Skeletal muscle cell (primary cell): ENCODE data around the gene CYP2E1.
A peak's percentile ranks its signal among the peaks of the same experiment; 100 is the strongest.
"Not testable (repeated sequence)": the region's sequence is repeated elsewhere in the genome, so short reads cannot be mapped to it uniquely, and the experiment has no call there.

Source experiments
- DNase-seq: peaks from one replicate; pipeline ENCODE4 v3.0.0-alpha.2; 2010; ENCODE audit warnings: low read depth
- H3K4me3 ChIP-seq: 2 replicates; pipeline ENCODE4 v1.5.1; 2011; ENCODE audit warnings: low read depth, mild to moderate bottlenecking, control low read depth, low read length, moderate library complexity

Gene CYP2E1

DNA sequence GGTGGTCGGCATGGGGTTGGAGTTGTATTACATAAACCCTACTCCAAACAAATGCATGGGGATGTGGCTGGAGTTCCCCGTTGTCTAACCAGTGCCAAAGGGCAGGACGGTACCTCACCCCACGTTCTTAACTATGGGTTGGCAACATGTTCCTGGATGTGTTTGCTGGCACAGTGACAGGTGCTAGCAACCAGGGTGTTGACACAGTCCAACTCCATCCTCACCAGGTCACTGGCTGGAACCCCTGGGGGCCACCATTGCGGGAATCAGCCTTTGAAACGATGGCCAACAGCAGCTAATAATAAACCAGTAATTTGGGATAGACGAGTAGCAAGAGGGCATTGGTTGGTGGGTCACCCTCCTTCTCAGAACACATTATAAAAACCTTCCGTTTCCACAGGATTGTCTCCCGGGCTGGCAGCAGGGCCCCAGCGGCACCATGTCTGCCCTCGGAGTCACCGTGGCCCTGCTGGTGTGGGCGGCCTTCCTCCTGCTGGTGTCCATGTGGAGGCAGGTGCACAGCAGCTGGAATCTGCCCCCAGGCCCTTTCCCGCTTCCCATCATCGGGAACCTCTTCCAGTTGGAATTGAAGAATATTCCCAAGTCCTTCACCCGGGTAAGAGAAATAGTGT lies at the start of gene CYP2E1:
TSS of gene CYP2E1 (plus strand) at position 407 of the 632 bp plus-strand sequence. CDS start at position 440, 33 bp downstream.
- no peak within 1 kb of the TSS for H3K4me3 ChIP-seq

DNA sequence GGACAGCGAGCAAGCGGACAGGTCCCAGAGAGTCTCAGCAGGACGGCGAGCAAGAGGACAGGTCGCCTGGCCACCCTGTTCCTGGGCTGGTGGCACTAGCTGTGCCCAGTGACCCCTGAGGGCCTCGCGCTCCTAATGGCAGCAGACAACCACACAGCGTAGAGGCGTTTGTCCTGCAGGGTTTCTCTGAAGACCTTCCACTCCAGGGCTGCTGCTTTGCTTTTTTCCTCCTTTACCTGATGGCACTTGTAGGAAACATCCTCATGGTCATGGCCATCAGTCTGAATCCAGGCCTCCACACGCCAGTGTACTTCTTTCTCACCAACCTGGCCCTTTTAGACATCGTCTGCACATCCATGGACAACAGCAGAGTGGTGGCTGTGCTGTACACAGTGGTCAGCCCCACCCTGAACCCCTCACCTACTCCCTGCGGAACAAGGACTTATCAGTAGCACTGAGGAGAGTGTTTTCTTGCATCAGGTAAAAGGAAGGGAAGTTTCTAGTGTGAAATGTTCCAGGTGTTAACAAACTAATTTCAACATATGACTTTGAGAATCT lies 46.0 kb upstream of the CYP2E1 start:
- H3K4me3 ChIP-seq: no peak overlapping the region
- DNase-seq: no peak

More for the DNA sequence above, at the start of gene CYP2E1:
- DNase-seq: no peak

DNA sequence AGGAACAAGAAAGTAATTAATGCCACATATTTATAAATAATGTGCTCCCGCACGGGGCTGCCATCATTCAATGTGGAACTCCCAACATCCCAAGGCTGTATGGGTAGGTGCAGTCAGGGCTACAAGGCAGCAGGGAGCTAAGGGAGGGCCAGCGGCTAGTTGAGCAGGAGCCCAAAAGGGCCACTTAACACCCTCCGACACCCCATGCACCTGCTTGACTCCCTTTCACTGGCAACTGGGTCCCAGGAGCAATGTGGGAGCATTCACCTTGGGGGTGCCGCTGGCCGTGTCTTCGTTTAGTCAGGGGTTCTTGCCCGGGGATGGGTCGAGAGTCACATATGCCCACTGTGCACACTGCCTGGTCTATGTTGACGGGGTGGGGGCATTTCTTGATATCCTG lies 45.5 kb upstream of the CYP2E1 start:
- no peak overlapping the region for H3K4me3 ChIP-seq
- DNase-seq: no peak

DNA sequence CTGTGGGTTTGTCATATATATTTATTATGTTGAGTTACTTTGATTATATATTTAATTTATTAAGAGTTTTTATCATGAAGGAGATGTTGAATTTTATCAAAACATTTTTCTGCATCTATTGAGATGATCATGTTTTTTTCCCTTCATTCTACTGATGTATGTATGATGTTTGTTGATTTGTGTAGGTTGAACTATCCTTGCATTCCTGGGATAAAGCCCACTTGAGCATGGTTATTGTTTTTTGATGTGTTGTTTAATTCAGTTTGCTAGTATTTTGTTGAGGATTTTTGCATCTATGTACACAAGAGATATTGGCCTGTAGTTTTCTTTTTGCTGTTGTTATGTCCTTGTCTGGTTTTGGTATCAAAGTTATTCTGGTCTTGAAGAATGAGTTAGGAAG lies 42.3 kb upstream of the CYP2E1 start:
- no peak for DNase-seq
- H3K4me3 ChIP-seq: no peak overlapping the region

DNA sequence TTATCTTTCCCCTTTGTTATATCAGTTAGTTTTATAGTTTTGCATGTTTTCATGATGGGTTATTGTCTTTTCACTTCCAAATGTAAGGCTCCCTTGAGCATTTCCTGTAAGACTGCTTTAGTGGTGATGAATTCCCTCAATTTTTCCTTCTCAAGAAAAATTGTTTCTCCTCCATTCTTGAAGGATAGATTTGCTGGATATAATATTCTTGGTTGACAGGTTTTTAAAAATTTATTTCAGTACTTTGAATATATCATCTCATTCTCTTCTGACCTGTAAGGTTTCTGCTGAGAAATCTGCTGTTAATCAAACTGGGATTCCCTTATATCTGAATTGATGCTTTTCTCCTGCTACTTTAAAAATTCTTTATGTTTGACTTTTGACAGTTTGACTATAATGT lies 40.1 kb upstream of the CYP2E1 start:
- no peak overlapping the region for H3K4me3 ChIP-seq
- no peak for DNase-seq

DNA sequence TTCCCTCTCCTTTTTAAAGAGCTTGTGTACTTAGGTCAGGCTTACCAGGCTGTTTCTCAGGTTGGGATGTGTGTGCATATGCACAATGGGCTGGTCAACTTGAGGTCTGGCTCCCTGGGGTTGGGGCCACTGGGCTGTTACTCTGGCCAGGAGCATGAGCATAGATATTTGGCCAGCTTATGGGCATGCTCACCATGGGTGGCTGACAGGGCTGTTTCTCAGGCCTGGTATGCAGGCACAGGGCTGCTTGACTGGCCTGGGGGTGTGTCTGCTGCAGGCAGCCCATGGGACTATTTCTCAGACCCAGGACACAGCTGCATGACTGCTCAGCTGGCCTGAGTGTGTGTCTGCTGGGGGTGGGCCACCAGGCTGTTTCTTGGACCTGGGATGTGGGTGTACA lies 38.8 kb upstream of the CYP2E1 start:
- no peak for DNase-seq
- no peak overlapping the region for H3K4me3 ChIP-seq

DNA sequence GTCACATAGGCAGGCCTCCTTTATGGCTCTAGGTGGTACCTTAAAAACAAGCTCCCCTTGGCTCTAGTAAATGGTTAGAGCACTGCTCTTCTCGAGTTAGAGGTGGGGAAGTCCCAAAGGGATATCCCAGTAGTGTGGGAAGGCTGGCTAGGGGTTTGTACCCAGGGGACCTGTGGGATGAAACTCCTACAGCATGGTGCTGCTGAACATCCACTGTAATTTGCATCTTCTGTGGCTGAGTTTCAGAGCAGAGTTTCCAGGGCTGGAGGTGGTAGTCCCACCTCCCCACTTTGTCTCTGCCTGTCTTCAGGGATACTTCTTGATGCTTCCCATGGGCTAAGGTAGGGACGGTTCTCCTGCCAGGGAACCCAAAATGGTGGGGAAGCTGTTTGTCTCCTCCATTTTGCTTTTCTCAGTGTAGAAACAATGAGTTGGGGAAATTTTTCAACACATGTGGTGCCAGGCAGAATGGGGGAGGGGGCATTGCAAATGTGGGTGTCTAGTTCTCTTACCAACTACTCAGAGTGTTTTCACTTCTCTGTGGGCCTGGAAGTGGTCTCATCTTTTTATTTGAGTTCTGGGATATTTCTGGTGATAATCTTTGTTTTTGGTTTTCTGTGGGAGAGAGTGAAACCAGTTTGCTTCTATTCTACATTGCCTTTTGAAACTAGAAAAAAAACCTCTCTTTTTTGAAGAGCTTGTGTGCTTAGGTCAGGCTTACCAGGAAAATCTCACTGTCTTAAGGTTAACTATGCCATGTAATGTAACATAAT lies 37.2 kb upstream of the CYP2E1 start:
- no peak for DNase-seq
- no peak overlapping the region for H3K4me3 ChIP-seq

DNA sequence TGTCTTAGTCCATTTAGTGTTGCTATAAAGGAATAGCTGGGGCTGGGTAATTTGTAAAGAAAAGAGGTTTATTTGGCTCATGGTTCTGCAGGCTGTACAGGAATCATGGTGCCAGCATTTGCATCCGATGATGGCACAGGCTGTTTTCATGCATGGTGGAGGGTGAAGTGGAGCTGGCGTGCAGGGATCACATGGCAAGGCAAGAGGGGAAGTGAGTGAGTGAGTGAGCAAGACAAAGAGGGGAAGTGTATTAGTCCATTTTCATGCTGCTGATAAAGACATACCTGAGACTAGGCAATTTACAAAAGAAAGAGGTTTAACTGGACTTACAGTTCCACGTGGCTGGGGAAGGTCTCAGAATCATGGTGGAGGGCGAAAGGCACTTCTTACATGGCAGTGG lies 33.6 kb upstream of the CYP2E1 start:
- DNase-seq, H3K4me3 ChIP-seq: not testable (repeated sequence)

DNA sequence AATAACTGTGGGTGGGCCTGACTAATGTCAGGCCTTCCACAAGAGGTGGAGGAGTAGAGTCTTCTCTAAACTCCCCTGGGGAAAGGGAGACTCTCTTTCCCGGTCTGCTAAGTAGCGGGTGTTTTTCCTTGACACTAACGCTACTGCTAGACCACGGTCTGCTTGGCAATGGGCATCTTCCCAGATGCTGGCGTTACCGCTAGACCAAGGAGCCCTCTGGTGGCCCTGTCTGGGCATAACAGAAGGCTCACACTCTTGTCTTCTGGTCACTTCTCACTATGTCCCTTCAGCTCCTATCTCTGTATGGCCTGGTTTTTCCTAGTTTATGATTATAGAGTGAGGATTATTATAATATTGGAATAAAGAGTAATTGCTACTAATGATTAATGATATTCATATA lies 29.8 kb upstream of the CYP2E1 start:
- H3K4me3 ChIP-seq, DNase-seq: not testable (repeated sequence)

DNA sequence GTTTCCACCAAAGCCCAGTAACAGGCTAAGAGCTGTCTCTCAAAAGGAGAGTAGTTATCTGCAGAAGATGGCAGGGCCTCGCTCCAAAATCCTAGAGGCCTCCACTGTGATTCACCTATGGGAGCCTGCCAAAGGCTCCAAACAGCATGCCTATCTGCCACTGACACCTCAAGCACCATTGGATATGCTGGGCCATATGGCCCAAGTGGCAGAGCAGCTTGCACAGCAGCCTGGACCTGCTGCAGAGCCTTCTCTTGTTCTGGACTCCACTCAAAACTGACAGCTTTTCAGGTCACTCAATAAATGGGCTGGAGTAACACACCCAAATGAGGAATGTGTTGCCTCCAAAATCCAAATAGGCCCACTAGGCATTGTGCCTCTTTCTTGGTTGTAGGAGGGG lies 28.0 kb upstream of the CYP2E1 start:
- H3K4me3 ChIP-seq, DNase-seq: not testable (repeated sequence)

DNA sequence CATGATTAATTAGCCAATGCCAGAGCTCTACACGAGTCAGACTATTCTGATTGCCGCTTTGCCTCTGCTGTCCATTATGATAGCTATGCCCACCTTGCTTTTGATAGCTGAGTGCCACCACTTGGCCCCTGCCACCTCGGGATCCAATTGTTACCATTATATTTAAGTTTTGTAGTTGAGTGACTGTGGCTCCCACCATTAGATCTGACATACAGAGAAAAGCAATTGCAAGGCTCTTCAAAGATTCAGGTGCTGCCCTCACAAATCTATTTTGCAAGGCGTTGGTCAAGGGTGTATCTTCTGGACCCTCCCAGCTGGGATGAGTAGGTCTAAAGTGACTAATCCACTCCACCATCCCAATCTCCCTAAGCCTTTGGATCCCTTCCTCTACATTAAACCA lies 26.3 kb upstream of the CYP2E1 start:
- DNase-seq, H3K4me3 ChIP-seq: not testable (repeated sequence)

DNA sequence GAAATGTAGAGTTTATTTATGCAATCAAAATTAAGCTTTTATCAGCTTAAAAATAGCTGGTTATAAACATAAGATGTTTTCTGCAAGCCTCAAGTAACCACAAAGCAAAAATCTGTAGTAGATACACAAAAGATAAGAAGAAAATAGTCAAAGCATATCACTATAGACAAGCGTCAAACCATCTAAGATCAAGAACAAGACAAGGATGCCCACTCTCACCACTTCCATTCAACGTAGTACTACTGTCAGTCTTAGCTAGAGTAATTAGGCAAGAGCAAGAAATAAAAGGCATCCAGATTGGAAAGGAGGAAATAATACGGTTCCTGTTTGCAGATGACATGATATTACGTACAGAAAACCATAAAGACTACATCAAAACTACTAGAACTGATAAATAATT lies 17.5 kb upstream of the CYP2E1 start:
- DNase-seq: no peak
- H3K4me3 ChIP-seq: no peak overlapping the region

DNA sequence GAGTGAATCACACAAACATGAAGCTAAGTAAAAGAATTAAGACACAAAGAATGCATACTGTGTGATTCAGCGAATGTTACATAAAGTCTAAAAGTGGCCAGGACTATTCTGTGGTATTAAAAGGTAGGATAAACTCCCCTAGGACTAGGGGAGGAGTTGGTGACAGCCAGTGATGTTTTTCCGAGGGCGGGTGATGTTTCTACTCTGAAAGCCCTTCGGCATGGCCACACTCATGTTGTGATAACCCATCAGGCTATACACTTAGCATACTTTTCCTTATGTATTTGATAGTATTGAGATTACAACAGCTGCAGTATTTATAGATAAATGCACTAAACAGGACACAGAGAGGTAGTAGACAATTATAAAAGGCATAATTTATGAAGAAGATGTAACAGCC lies 15.8 kb upstream of the CYP2E1 start:
- DNase-seq: no peak
- H3K4me3 ChIP-seq: no peak overlapping the region

DNA sequence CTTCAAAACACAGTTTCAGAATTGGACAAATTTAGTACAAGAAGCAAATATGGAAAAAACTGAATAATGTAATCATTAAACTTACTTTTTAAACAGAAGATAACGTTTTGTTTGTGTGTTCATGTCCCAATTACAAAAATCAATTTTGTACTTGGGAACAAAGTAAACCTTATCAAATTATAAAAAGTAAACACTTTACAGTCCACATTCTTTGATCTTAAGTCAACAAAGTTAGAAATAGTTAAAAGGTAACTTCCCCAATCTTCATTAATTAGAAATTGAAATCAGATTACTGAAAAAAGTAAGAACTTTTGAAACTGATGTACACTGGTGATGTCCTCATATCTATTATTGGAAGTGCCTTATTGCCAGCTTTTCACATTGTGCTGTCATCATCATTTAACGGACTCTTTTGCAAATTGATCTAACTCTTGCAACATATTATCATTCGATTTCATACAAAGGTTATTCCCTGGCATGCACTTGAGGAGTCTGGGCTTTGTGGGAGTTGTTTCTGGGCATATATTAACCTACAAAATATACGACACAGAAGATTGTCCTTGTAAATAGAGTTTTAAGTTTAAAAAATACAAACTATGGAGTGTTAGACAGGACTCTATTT lies 15.1 kb upstream of the CYP2E1 start:
- H3K4me3 ChIP-seq: no peak overlapping the region

DNA sequence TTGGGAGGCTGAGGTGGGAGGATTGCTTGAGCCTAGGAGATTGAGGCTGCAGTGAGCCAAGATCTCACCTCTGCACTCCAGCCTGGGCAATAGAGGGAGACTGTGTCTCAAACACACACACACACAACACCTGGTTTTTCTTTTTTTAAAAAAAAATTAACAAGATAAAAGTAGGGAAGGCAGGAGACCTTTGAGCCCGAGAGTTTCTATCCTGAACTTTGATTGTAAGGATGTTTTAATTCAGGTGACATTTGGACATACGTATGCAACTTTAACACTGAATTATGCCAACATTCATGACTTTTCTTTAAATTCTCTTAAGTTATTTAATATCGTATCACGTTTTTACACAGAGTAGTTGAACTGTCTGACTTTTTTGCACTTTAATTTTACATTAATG lies 11.7 kb upstream of the CYP2E1 start:
- H3K4me3 ChIP-seq: no peak overlapping the region
- no peak for DNase-seq

More for the DNA sequence above, 15.1 kb upstream of the CYP2E1 start:
- DNase-seq: no peak

DNA sequence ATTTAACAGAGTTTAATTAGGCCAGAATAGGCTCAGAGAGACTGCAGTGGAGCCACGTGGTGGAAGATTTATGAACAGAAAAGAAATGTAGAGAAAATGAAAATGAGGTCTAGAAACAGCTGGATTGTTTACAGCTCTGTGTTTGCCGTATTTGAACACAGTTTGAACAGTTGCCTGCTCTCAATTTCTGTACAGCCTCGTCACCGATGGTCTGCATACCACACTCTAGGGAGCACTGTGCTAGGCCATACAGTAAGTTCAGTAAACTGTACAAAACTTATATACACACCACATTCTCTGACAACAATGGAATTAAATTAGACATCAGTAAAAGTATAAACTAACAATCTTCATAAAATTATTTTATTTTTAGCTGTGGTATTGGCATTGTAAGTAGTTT lies 11.1 kb upstream of the CYP2E1 start:
- H3K4me3 ChIP-seq: no peak overlapping the region

DNA sequence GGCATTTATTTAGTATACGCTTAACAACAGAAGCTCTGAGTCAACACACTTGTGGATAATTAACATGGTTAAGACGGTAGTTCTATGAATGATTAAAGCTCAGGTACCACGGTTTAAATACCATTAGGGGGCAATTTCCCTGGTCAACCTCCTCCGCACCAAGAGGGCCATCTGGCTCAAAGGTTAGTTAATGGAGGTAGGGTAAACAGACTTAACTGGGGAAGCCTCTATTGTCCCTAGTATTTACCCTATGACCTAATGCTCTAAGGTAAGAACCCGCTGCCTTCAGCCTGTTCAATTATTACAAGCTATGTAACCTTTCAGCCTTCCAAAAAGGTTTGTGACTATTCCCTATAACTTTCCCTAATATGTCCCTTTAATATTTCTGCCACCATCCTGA lies 8.6 kb upstream of the CYP2E1 start:
- not testable (repeated sequence) for DNase-seq

More for the DNA sequence above, 11.1 kb upstream of the CYP2E1 start:
- DNase-seq: no peak

DNA sequence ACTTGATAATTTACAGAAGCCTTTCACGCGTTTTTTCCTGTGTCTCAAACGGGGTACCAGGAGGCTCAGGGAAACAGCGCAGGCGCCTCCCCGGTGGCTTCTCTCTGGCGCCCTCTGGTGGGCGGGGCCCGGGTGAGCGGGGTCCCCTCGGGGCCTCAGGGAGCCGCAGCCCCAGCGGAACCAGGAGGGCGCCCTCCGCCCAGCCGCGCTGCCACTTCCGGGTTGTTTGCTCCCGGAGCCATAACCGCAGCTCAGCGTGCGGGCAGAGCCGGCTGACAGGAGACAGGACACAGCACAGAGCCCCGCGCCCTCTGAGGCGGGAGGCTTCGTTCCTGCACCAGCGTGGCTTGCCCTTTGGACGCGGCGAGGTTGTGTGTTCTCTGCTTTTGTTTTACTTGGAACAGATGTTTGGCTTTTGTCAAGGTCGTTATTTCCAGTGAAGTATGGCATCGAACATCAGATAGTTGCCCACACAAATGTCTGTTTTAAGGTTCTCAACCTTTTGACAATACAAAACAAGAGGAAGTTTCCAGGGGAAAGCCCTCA lies 6.9 kb upstream of the CYP2E1 start:
- peak overlapping the region; percentile 35 for H3K4me3 ChIP-seq
- no peak for DNase-seq

More for the DNA sequence above, 8.6 kb upstream of the CYP2E1 start:
- H3K4me3 ChIP-seq: not testable (repeated sequence)

DNA sequence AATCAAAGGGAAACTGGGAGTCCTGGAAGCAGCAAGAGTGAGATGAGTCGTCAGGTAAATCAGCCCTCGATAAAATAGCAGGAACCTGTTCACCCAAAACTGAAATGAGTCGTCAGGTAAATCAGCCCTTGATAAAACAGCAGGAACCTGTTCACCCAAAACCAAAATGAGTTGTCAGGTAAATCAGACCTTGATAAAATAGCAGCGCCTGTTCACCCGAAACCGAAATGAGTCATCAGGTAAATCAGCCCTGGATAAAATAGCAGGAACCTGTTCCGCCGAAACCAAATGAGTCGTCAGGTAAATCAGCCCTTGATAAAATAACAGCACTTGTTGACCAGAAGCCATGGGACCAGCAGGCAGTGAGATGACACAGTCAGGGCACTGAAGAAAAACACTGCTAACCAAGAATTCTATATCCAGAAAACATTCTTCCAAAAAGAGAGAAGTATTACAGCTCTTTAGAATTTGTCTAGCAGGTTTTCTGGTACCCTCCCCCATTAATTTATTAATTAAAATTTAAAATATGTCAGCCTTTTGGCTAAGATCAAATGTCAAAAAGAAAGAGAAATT lies 3.4 kb upstream of the CYP2E1 start:
- DNase-seq: no peak
- no peak overlapping the region for H3K4me3 ChIP-seq

DNA sequence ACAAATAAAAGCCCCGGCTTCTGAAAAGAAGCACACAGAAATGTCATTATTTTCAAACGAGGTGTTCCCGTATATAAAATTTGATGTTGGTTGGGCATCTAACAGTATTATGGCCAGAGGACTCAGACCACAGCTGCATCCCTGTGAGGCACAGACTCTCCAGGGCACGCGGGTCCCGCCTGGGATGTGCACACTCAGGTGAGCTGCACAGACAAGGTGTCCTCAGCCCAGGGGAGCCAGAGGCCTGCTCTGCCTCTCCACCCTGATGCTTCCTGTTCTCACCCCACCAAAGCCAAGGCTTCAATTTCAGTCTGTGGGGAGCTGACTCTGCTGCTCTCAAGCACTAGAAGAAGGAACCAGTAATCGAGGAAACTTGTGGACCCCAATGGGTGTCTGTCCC lies 1.7 kb upstream of the CYP2E1 start:
- no peak for DNase-seq
- H3K4me3 ChIP-seq: no peak overlapping the region
